HepG2 (cell line): Measurements from ENCODE around the gene DNASE1. TPM values are rescaled to one million over a fixed set of nuclear protein-coding genes. Genes with fewer than 3 reads are reported as not detected.

Experiments
- AKAP8 ChIP-seq: sonication (generic); formaldehyde crosslinking; IDR thresholded peaks from 2 replicates; pipeline ENCODE4 v1.5.1; 2020; ENCODE audit warnings: mild to moderate bottlenecking, missing genetic modification reagents
- CBFB ChIP-seq: sonication (generic); formaldehyde crosslinking; IDR thresholded peaks from 2 replicates; pipeline ENCODE4 v1.4.0; 2020; ENCODE audit warnings: missing genetic modification reagents
- HDAC2 ChIP-seq: sonication (generic); formaldehyde crosslinking; IDR thresholded peaks from 2 replicates; pipeline ENCODE4 v1.4.0; 2020; ENCODE audit warnings: missing genetic modification reagents
- HOXA9 ChIP-seq: sonication (generic); formaldehyde crosslinking; IDR thresholded peaks from 2 replicates; pipeline ENCODE4 v1.8.1; 2022; ENCODE audit warnings: missing genetic modification reagents, mild to moderate bottlenecking, moderate library complexity, borderline replicate concordance
- NPAS2 ChIP-seq: sonication (generic); formaldehyde crosslinking; IDR thresholded peaks from 2 replicates; pipeline ENCODE4 v1.8.0; 2022; ENCODE audit warnings: mild to moderate bottlenecking, missing genetic modification reagents, borderline replicate concordance
- NR2F6 ChIP-seq, 2 experiments: IDR thresholded peaks; 2 replicates each; pipeline ENCODE4 v1.6.1; 2016; ENCODE audit warnings: antibody characterized with exemption in 1 of 2, mild to moderate bottlenecking in 1 of 2
- PHF5A ChIP-seq: IDR thresholded peaks from one replicate; pipeline ENCODE4 v1.6.1; 2018; ENCODE audit warnings: low read depth, missing genetic modification reagents; ENCODE audit not compliant: unreplicated experiment
- SRSF4 ChIP-seq: fragments of 200-400 bp; formaldehyde crosslinking; IDR thresholded peaks from one replicate; pipeline ENCODE4 v1.6.1; 2018; ENCODE audit warnings: mild to moderate bottlenecking, low read depth, low read length, moderate library complexity; ENCODE audit not compliant: poor library complexity, severe bottlenecking
- ZBTB38 ChIP-seq: sonication (generic); formaldehyde crosslinking; IDR thresholded peaks from 2 replicates; pipeline ENCODE4 v1.5.1; 2020; ENCODE audit warnings: mild to moderate bottlenecking, missing genetic modification reagents
- ZNF687 ChIP-seq: sonication (generic); formaldehyde crosslinking; IDR thresholded peaks from 2 replicates; pipeline ENCODE4 v1.5.1; 2020; ENCODE audit warnings: mild to moderate bottlenecking, missing genetic modification reagents, moderate library complexity
- ZNF878 ChIP-seq: sonication (generic); formaldehyde crosslinking; IDR thresholded peaks from 2 replicates; pipeline ENCODE4 v1.8.1; 2023; ENCODE audit warnings: mild to moderate bottlenecking, missing genetic modification reagents, moderate library complexity
- polyA plus RNA-seq, 8 experiments: library from polyadenylated mRNA; depleted of rRNA in 3 of 8; stranded (reverse) in 7 of 8; unstranded in 1 of 8; fragments of >200 nt; fragmentation: Illumina TruSeq in 4 of 8; extraction: Trizol in 4 of 8; gene quantifications; 2 replicates each; pipeline versions ENCODE4 v1.2.1 to v1.2.3, GENCODE V29; 2011 to 2016; ENCODE audit warnings: low read depth in 4 of 8, missing spikeins in 1 of 8, mixed read lengths in 1 of 8; ENCODE audit not compliant: insufficient read depth in 1 of 8
- total RNA-seq, 5 experiments: library from RNA; depleted of rRNA; stranded (reverse); fragments of >200 nt; fragmentation: Illumina TruSeq; extraction: Trizol; gene quantifications; 2 replicates each; pipeline ENCODE4 v1.2.3, GENCODE V29; 2016; ENCODE audit warnings: low read depth in 1 of 5
- TF ChIP-seq, protein P1 (sequence below): sonication (generic); formaldehyde crosslinking; IDR thresholded peaks from 2 replicates; pipeline ENCODE4 v1.5.1; 2020; ENCODE audit warnings: missing genetic modification reagents, mild to moderate bottlenecking, borderline replicate concordance
- TF ChIP-seq, protein P2 (sequence below): sonication (generic); formaldehyde crosslinking; IDR thresholded peaks from 2 replicates; pipeline ENCODE4 v1.4.0; 2020; ENCODE audit warnings: missing genetic modification reagents, borderline replicate concordance
- TF ChIP-seq, protein P3 (sequence below): sonication (generic); formaldehyde crosslinking; IDR thresholded peaks from 2 replicates; pipeline ENCODE4 v1.4.0; 2020; ENCODE audit warnings: missing genetic modification reagents
- TF ChIP-seq, protein P4 (sequence below): sonication (generic); formaldehyde crosslinking; conservative IDR thresholded peaks from 2 replicates; pipeline ENCODE4 v1.4.0; 2020; ENCODE audit warnings: missing genetic modification reagents
- TF ChIP-seq, protein P5 (sequence below): sonication (generic); formaldehyde crosslinking; IDR thresholded peaks from 2 replicates; pipeline ENCODE4 v1.8.1; 2023; ENCODE audit warnings: missing genetic modification reagents, mild to moderate bottlenecking, borderline replicate concordance

DNASE1 gene
- total and polyA plus RNA-seq, 2 of the 13 experiments (the other 11 are each of a cell fraction or from before 2014, with no cell fraction given): 7.1 to 11.1 TPM

DNA sequence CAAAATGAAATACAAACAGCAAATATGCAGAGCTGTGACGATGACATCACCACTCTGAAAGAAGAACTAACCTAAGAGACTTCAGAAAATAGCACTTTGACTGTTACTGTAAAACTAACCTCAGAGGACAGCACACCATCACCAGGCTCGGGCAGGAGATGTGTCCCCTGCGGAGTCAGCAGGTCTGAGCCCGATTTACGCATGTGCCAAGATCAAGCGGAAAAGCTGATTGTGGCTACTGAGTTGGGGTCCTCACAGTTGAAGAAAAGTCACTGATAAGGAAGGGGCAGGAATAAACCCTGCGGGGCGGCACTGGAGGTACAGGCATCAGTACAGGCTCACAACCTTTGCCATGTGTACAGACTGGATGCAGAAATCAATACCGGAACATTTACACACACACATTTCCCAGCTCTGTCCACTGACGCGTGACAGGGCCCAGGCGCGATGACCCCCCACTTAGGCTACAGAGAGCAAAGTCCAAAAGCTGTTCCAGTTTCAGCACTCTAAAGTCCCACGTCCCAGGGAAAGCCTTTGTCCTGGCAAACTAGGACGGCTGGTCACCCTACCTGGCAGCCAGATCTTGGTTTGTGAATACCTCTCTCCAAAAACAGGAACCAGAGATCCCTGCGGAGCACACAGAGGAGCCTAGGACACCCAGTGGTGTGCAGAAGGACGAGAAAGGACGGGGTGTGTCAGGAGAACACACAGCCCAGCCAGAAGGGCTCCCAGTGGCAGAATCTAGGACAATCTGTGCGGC lies 41.3 kb downstream of the DNASE1 start (continued):
- TF ChIP-seq ZNF687 (peak; percentile 90), SRSF4 (no peak), ZNF878 (CRISPR knock-in tag) (peak; percentile 89), NR2F6 (IDR thresholded peaks at IDR 0.05) (peak; percentile 83), NR2F6 (CRISPR knock-in tag; IDR thresholded peaks at IDR 0.05) (peak; percentile 91), CBFB (CRISPR knock-in tag) (0 out of 2 replicates have a peak, but pooled peaks have one; percentile 34), AKAP8 (CRISPR knock-in tag) (peak; percentile 95), ZBTB38 (CRISPR knock-in tag) (peak; percentile 95), PHF5A (CRISPR knock-in tag) (peak; percentile 92), HDAC2 (CRISPR knock-in tag) (peak; percentile 97), NPAS2 (CRISPR knock-in tag) (0 out of 2 replicates have a peak, but pooled peaks have one; percentile 55), HOXA9 (CRISPR knock-in tag) (no peak)
- TF ChIP-seq, protein P1, sequence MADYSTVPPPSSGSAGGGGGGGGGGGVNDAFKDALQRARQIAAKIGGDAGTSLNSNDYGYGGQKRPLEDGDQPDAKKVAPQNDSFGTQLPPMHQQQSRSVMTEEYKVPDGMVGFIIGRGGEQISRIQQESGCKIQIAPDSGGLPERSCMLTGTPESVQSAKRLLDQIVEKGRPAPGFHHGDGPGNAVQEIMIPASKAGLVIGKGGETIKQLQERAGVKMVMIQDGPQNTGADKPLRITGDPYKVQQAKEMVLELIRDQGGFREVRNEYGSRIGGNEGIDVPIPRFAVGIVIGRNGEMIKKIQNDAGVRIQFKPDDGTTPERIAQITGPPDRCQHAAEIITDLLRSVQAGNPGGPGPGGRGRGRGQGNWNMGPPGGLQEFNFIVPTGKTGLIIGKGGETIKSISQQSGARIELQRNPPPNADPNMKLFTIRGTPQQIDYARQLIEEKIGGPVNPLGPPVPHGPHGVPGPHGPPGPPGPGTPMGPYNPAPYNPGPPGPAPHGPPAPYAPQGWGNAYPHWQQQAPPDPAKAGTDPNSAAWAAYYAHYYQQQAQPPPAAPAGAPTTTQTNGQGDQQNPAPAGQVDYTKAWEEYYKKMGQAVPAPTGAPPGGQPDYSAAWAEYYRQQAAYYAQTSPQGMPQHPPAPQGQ (CRISPR knock-in tag): peak; percentile 30; the same call in 1 of the 2 replicates
- TF ChIP-seq, protein P2, sequence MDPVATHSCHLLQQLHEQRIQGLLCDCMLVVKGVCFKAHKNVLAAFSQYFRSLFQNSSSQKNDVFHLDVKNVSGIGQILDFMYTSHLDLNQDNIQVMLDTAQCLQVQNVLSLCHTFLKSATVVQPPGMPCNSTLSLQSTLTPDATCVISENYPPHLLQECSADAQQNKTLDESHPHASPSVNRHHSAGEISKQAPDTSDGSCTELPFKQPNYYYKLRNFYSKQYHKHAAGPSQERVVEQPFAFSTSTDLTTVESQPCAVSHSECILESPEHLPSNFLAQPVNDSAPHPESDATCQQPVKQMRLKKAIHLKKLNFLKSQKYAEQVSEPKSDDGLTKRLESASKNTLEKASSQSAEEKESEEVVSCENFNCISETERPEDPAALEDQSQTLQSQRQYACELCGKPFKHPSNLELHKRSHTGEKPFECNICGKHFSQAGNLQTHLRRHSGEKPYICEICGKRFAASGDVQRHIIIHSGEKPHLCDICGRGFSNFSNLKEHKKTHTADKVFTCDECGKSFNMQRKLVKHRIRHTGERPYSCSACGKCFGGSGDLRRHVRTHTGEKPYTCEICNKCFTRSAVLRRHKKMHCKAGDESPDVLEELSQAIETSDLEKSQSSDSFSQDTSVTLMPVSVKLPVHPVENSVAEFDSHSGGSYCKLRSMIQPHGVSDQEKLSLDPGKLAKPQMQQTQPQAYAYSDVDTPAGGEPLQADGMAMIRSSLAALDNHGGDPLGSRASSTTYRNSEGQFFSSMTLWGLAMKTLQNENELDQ (CRISPR knock-in tag): no peak
- TF ChIP-seq, protein P3, sequence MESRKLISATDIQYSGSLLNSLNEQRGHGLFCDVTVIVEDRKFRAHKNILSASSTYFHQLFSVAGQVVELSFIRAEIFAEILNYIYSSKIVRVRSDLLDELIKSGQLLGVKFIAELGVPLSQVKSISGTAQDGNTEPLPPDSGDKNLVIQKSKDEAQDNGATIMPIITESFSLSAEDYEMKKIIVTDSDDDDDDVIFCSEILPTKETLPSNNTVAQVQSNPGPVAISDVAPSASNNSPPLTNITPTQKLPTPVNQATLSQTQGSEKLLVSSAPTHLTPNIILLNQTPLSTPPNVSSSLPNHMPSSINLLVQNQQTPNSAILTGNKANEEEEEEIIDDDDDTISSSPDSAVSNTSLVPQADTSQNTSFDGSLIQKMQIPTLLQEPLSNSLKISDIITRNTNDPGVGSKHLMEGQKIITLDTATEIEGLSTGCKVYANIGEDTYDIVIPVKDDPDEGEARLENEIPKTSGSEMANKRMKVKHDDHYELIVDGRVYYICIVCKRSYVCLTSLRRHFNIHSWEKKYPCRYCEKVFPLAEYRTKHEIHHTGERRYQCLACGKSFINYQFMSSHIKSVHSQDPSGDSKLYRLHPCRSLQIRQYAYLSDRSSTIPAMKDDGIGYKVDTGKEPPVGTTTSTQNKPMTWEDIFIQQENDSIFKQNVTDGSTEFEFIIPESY (CRISPR knock-in tag): peak; percentile 70; the same call in 1 of the 2 replicates
- TF ChIP-seq, protein P4, sequence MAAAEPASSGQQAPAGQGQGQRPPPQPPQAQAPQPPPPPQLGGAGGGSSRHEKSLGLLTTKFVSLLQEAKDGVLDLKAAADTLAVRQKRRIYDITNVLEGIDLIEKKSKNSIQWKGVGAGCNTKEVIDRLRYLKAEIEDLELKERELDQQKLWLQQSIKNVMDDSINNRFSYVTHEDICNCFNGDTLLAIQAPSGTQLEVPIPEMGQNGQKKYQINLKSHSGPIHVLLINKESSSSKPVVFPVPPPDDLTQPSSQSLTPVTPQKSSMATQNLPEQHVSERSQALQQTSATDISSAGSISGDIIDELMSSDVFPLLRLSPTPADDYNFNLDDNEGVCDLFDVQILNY (CRISPR knock-in tag): no peak
- TF ChIP-seq, protein P5, sequence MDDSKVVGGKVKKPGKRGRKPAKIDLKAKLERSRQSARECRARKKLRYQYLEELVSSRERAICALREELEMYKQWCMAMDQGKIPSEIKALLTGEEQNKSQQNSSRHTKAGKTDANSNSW (CRISPR knock-in tag): no peak
